ENCODE measurements around the gene IGLL1.
"Not testable (repeated sequence)": the region's sequence is repeated elsewhere in the genome, so short reads cannot be mapped to it uniquely, and the experiment has no call there.

DNA sequence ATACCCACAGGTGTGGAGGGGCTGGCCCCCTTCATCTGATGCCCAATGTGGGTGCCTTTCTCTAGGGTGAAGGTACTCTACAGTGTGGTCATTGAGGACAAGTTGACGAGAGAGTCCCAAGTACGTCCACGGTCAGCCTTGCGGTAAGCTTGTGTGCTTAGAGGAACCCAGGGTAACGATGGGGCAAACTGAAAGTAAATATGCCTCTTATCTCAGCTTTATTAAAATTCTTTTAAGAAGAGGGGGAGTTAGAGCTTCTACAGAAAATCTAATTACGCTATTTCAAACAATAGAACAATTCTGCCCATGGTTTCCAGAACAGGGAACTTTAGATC is 41.4 kb downstream of the IGLL1 start:
- not testable (repeated sequence) for TF ChIP-seq POLR2AphosphoS5, POLR2A, TAF1, SPI1, POU2F2 (IDR thresholded peaks at IDR 0.05; ENCODE audit: low read depth, low read length)
